ENCODE measurements around the gene CYP24A1. TPM values are rescaled to one million over a fixed set of nuclear protein-coding genes. Genes with fewer than 3 reads are reported as not detected.

The CYP24A1 gene
- total and polyA plus RNA-seq, 2 of the 8 experiments (the other 6 are each of a cell fraction or from before 2014, with no cell fraction given) = not detected

- no peak for TF ChIP-seq CBX8 (IDR thresholded peaks at IDR 0.05; ENCODE audit: borderline replicate concordance, low read depth, low read length)
- no peak for TF ChIP-seq RAD21 (IDR thresholded peaks at IDR 0.05 in 1 of 2, conservative IDR thresholded peaks at IDR 0.05 in 1 of 2; ENCODE audit: low read depth in 2 of 2, low read length in 2 of 2)
- TF ChIP-seq HDAC6 (IDR thresholded peaks at IDR 0.05; ENCODE audit: low read depth, low read length) = no peak
- no peak for TF ChIP-seq SRF (IDR thresholded peaks at IDR 0.05; ENCODE audit: low read depth, low read length)
Measured at GRCh38 chr20:54223285-54223684, 49.5 kb upstream of the CYP24A1 start (continued).
